GM23338 (cell line): ENCODE results near the gene BIRC7. TPM values are rescaled to one million over a fixed set of nuclear protein-coding genes. Genes with fewer than 3 reads are reported as not detected.

Experiments
- ATAC-seq: fragments of 200-7000 bp; cut with Tn5 transposase; 3 replicates; pipeline ENCODE4 v1.9.1; 2020
- DNase-seq: peaks from one replicate; pipeline ENCODE4 v3.0.0-alpha.2; 2015; ENCODE audit warnings: low spot score
- H2AFZ ChIP-seq: fragments of 200-600 bp; sonication (generic); 2 replicates; pipeline ENCODE4 v1.8.0; 2016; ENCODE audit warnings: antibody characterized with exemption, mild to moderate bottlenecking, moderate library complexity
- H3F3A ChIP-seq: fragments of 200-600 bp; sonication (generic); replicated peaks from 2 replicates; pipeline ENCODE4 v1.8.0; 2017; ENCODE audit warnings: antibody characterized with exemption, mixed run types, low read depth
- H3K27ac ChIP-seq: fragments of 200-600 bp; sonication (generic); 2 replicates; pipeline ENCODE4 v1.6.1; 2016; ENCODE audit warnings: low read depth
- H3K27me3 ChIP-seq: fragments of 200-600 bp; sonication (generic); 2 replicates; pipeline ENCODE4 v1.8.0; 2016; ENCODE audit warnings: mild to moderate bottlenecking, mixed run types, moderate library complexity; ENCODE audit not compliant: insufficient read depth
- H3K36me3 ChIP-seq: fragments of 200-600 bp; sonication (generic); 2 replicates; pipeline ENCODE4 v1.8.0; 2016; ENCODE audit warnings: mild to moderate bottlenecking; ENCODE audit not compliant: insufficient read depth
- H3K4me1 ChIP-seq: fragments of 200-600 bp; sonication (generic); 2 replicates; pipeline ENCODE4 v1.8.0; 2016; ENCODE audit warnings: mild to moderate bottlenecking, moderate library complexity; ENCODE audit not compliant: insufficient read depth
- H3K4me2 ChIP-seq: fragments of 200-600 bp; sonication (generic); 2 replicates; pipeline ENCODE4 v1.7.1; 2017; ENCODE audit warnings: mixed run types
- H3K4me3 ChIP-seq: fragments of 200-600 bp; sonication (generic); 2 replicates; pipeline ENCODE4 v1.6.1; 2016; ENCODE audit warnings: mixed run types
- H3K79me2 ChIP-seq: fragments of 200-600 bp; sonication (generic); replicated peaks from 2 replicates; pipeline ENCODE4 v1.8.0; 2017; ENCODE audit warnings: mild to moderate bottlenecking; ENCODE audit not compliant: insufficient read depth
- H3K9me2 ChIP-seq: fragments of 200-600 bp; sonication (generic); 2 replicates; pipeline ENCODE4 v1.8.0; 2017; ENCODE audit not compliant: insufficient read depth
- H4K20me1 ChIP-seq: fragments of 200-600 bp; sonication (generic); replicated peaks from 2 replicates; pipeline ENCODE4 v1.8.0; 2017; ENCODE audit warnings: mild to moderate bottlenecking; ENCODE audit not compliant: insufficient read depth
- H3K27ac Mint-ChIP-seq: 2 replicates; pipeline ENCODE4 v1.8.0; 2020; ENCODE audit warnings: inconsistent platforms, mild to moderate bottlenecking, moderate library complexity, mixed read lengths
- H3K27me3 Mint-ChIP-seq: 3 replicates; pipeline ENCODE4 v1.8.0; 2022; ENCODE audit warnings: low read depth, mild to moderate bottlenecking, moderate library complexity, mixed read lengths, inconsistent platforms; ENCODE audit not compliant: insufficient read depth, poor library complexity
- H3K36me3 Mint-ChIP-seq: 3 replicates; pipeline ENCODE4 v1.8.0; 2021; ENCODE audit warnings: low read depth, mild to moderate bottlenecking, inconsistent platforms, moderate library complexity, mixed read lengths
- H3K4me1 Mint-ChIP-seq: 3 replicates; pipeline ENCODE4 v1.8.0; 2020; ENCODE audit warnings: mild to moderate bottlenecking, inconsistent platforms, mixed read lengths
- H3K4me3 Mint-ChIP-seq: 3 replicates; pipeline ENCODE4 v1.8.0; 2021; ENCODE audit warnings: moderate library complexity, mild to moderate bottlenecking, inconsistent platforms, mixed read lengths
- H3K9me3 Mint-ChIP-seq: 3 replicates; pipeline ENCODE4 v1.8.0; 2020; ENCODE audit warnings: moderate library complexity, mild to moderate bottlenecking, inconsistent platforms, mixed read lengths
- EZH2 ChIP-seq: fragments of 200-600 bp; sonication (generic); IDR thresholded peaks from one replicate; pipeline ENCODE4 v1.8.0; 2017; ENCODE audit warnings: antibody characterized with exemption, mild to moderate bottlenecking, low read depth; ENCODE audit not compliant: unreplicated experiment
- EZH2phosphoT487 ChIP-seq: fragments of 200-600 bp; sonication (generic); IDR thresholded peaks from one replicate; pipeline ENCODE4 v1.8.1; 2018; ENCODE audit warnings: antibody characterized with exemption; ENCODE audit not compliant: unreplicated experiment
- JUNB ChIP-seq: IDR thresholded peaks from one replicate; pipeline ENCODE4 v1.6.1; 2016; ENCODE audit warnings: antibody characterized with exemption; ENCODE audit not compliant: unreplicated experiment
- STAT1 ChIP-seq: IDR thresholded peaks from one replicate; pipeline ENCODE4 v1.6.1; 2016; ENCODE audit warnings: antibody characterized with exemption; ENCODE audit not compliant: unreplicated experiment
- ZNF331 ChIP-seq: fragments of 250-450 bp; sonication (Bioruptor Pico); IDR thresholded peaks from 2 replicates; pipeline ENCODE4 v1.5.0; 2020; ENCODE audit warnings: low read depth, mild to moderate bottlenecking, moderate library complexity
- polyA plus RNA-seq: library from polyadenylated mRNA; unstranded; fragments of >200 nt; fragmentation: Nextera tagmentation; extraction: Ambion mirVana; gene quantifications from 2 replicates; pipeline ENCODE4 v1.2.1, GENCODE V29; 2016
- total RNA-seq: library from RNA; depleted of rRNA; stranded (reverse); fragments of >200 nt; shearing (Covaris generic); gene quantifications from 2 replicates; pipeline ENCODE4 v1.2.3, GENCODE V29; 2014
- TF ChIP-seq, protein P1 (sequence below): IDR thresholded peaks from 2 replicates; pipeline ENCODE4 v1.6.1; 2016; ENCODE audit warnings: antibody characterized with exemption
- TF ChIP-seq, protein P2 (sequence below): fragments of 250-450 bp; sonication (Bioruptor Pico); IDR thresholded peaks from 2 replicates; pipeline ENCODE4 v1.5.0; 2020; ENCODE audit warnings: mild to moderate bottlenecking, moderate library complexity

The BIRC7 gene
- total and polyA plus RNA-seq, 2 experiments from 2014 or later, result 0.16 to 0.24 TPM

DNA sequence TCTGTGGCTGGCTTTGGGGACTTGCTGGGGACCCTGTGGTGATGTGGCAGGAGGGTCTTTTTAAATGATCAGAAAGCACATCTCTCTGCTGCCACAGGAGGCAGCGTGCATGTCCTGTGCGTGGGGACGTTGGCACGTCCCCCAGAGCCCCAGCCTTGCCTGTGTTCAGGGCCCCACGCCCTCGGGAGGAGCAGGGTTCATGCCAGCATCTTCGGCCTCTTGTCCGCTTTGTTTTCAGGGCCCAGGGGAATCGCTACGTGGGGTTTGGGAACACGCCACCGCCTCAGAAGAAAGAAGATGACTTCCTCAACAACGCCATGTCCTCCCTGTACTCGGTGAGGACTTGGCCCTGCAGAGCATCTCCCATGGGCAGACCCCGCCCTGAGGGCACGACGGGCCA is 43.0 kb downstream of the BIRC7 start (continued):
- TF ChIP-seq, protein P1, sequence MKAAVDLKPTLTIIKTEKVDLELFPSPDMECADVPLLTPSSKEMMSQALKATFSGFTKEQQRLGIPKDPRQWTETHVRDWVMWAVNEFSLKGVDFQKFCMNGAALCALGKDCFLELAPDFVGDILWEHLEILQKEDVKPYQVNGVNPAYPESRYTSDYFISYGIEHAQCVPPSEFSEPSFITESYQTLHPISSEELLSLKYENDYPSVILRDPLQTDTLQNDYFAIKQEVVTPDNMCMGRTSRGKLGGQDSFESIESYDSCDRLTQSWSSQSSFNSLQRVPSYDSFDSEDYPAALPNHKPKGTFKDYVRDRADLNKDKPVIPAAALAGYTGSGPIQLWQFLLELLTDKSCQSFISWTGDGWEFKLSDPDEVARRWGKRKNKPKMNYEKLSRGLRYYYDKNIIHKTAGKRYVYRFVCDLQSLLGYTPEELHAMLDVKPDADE, result no peak
- no peak for TF ChIP-seq JUNB
- TF ChIP-seq, protein P2, sequence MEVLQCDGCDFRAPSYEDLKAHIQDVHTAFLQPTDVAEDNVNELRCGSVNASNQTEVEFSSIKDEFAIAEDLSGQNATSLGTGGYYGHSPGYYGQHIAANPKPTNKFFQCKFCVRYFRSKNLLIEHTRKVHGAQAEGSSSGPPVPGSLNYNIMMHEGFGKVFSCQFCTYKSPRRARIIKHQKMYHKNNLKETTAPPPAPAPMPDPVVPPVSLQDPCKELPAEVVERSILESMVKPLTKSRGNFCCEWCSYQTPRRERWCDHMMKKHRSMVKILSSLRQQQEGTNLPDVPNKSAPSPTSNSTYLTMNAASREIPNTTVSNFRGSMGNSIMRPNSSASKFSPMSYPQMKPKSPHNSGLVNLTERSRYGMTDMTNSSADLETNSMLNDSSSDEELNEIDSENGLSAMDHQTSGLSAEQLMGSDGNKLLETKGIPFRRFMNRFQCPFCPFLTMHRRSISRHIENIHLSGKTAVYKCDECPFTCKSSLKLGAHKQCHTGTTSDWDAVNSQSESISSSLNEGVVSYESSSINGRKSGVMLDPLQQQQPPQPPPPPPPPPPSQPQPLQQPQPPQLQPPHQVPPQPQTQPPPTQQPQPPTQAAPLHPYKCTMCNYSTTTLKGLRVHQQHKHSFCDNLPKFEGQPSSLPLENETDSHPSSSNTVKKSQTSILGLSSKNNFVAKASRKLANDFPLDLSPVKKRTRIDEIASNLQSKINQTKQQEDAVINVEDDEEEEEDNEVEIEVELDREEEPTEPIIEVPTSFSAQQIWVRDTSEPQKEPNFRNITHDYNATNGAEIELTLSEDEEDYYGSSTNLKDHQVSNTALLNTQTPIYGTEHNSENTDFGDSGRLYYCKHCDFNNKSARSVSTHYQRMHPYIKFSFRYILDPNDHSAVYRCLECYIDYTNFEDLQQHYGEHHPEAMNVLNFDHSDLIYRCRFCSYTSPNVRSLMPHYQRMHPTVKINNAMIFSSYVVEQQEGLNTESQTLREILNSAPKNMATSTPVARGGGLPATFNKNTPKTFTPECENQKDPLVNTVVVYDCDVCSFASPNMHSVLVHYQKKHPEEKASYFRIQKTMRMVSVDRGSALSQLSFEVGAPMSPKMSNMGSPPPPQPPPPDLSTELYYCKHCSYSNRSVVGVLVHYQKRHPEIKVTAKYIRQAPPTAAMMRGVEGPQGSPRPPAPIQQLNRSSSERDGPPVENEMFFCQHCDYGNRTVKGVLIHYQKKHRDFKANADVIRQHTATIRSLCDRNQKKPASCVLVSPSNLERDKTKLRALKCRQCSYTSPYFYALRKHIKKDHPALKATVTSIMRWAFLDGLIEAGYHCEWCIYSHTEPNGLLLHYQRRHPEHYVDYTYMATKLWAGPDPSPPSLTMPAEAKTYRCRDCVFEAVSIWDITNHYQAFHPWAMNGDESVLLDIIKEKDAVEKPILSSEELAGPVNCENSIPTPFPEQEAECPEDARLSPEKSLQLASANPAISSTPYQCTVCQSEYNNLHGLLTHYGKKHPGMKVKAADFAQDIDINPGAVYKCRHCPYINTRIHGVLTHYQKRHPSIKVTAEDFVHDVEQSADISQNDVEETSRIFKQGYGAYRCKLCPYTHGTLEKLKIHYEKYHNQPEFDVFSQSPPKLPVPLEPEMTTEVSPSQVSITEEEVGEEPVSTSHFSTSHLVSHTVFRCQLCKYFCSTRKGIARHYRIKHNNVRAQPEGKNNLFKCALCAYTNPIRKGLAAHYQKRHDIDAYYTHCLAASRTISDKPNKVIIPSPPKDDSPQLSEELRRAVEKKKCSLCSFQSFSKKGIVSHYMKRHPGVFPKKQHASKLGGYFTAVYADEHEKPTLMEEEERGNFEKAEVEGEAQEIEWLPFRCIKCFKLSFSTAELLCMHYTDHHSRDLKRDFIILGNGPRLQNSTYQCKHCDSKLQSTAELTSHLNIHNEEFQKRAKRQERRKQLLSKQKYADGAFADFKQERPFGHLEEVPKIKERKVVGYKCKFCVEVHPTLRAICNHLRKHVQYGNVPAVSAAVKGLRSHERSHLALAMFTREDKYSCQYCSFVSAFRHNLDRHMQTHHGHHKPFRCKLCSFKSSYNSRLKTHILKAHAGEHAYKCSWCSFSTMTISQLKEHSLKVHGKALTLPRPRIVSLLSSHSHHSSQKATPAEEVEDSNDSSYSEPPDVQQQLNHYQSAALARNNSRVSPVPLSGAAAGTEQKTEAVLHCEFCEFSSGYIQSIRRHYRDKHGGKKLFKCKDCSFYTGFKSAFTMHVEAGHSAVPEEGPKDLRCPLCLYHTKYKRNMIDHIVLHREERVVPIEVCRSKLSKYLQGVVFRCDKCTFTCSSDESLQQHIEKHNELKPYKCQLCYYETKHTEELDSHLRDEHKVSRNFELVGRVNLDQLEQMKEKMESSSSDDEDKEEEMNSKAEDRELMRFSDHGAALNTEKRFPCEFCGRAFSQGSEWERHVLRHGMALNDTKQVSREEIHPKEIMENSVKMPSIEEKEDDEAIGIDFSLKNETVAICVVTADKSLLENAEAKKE, result no peak
- TF ChIP-seq EZH2, result no peak
- no peak for TF ChIP-seq ZNF331
- TF ChIP-seq STAT1, result no peak

DNA sequence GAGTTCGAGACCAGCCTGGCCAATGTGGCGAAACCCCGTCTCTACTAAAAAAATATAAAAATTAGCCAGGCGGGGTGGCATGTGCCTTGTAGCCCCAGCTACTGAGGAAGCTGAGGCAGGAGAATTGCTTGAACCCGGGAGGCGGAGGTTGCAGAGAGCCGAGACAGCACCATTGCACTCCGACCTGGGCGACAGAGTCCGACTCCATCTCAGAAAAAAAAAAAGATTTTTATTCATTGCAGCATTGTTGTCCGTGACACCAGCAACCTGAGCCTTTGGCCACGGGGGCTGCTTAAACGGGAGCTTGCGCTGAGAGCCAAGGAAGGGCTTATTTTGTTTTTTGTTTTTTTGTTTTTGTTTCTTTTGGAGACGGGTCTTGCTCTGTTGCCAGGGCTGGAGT is 44.2 kb downstream of the BIRC7 start:
- no peak overlapping the region for H3K4me3 ChIP-seq
- peaks cover 13% of the 10 kb centered on the region for H4K20me1 ChIP-seq
- Mint-ChIP-seq H3K9me3 (no peaks in the 10 kb centered on the region), H3K4me1 (no peaks in the 10 kb centered on the region; the same call in 2 of the 3 replicates), H3K27me3 (peaks cover 4% of the 10 kb centered on the region), H3K4me3 (no peak overlapping the region), H3K27ac (no peak overlapping the region), H3K36me3 (peaks cover 35% of the 10 kb centered on the region)
- no peak overlapping the region for H3K4me2 ChIP-seq
- H2AFZ ChIP-seq, result no peak overlapping the region
- H3K9me2 ChIP-seq, result no peaks in the 10 kb centered on the region
- ATAC-seq, result no peak
- no peak overlapping the region for H3K27ac ChIP-seq
- peaks cover 20% of the 10 kb centered on the region for H3K79me2 ChIP-seq
- no peaks in the 10 kb centered on the region for H3K4me1 ChIP-seq
- H3F3A ChIP-seq, result 0 out of 2 replicates have a peak, but pooled peaks cover 3% of the 10 kb centered on the region
- TF ChIP-seq EZH2phosphoT487 (no peak), STAT1 (no peak)
- peaks cover 9% of the 10 kb centered on the region; the same call in 1 of the 2 replicates for H3K36me3 ChIP-seq
- no peak for DNase-seq
- H3K27me3 ChIP-seq, result no peaks in the 10 kb centered on the region
